Transverse colon (tissue), 4 donors: ENCODE measurements around the gene ZNRF4.

Source experiments
- CTCF ChIP-seq, 5 experiments: fragments of 200-600 bp in 3 of 5; fragments of 450-650 bp in 2 of 5; sonication (generic) in 3 of 5; IDR thresholded peaks; 1 replicate in 2 of 5; 2 replicates in 3 of 5; pipeline ENCODE4 v1.5.1; 2016 to 2017; ENCODE audit warnings: antibody characterized with exemption in 5 of 5, inconsistent platforms in 3 of 5, mild to moderate bottlenecking in 2 of 5, moderate library complexity in 1 of 5
- EP300 ChIP-seq: sonication (generic); formaldehyde crosslinking; IDR thresholded peaks from one replicate; pipeline ENCODE4 v1.6.1; 2017; ENCODE audit warnings: antibody characterized with exemption, low read depth
- POLR2A ChIP-seq: fragments of 450-650 bp; IDR thresholded peaks from one replicate; pipeline ENCODE4 v1.6.1; 2016; ENCODE audit warnings: antibody characterized with exemption, mild to moderate bottlenecking, moderate library complexity
- POLR2AphosphoS5 ChIP-seq, 3 donors: sonication (generic); formaldehyde crosslinking; IDR thresholded peaks; one replicate each; pipeline ENCODE4 v1.6.1; 2016; ENCODE audit warnings: antibody characterized with exemption in 3 of 3

- TF ChIP-seq EP300 (no peak), CTCF (IDR thresholded peaks at IDR 0.05) (no peak), POLR2A (no peak), POLR2AphosphoS5 (IDR thresholded peaks at IDR 0.05) (no peak)
Measured at GRCh38 chr19:5473646-5474045, 18.4 kb downstream of the ZNRF4 start.
